GM12878 (cell line): ENCODE measurements around the gene GIPC3. TPM values are rescaled to one million over a fixed set of nuclear protein-coding genes. Genes with fewer than 3 reads are reported as not detected.
A peak's percentile ranks its signal among the peaks of the same experiment; 100 is the strongest.

ENCODE experiments used
- ATAC-seq: fragments of 200-7000 bp; cut with Tn5 transposase; 3 replicates; pipeline ENCODE4 v1.9.1; 2020; ENCODE audit warnings: mild to moderate bottlenecking, moderate library complexity
- BruUV-seq: library from RNA; stranded (reverse); fragments of 400-500 nt; replicated peaks from 2 replicates; lab custom pipeline; 2021; lab: Mats Ljungman, UMichigan
- CTCF ChIA-PET: fragments of 300-600 bp; sonication (Branson Sonifier 250); formaldehyde crosslinking; extraction: SDS; loops from one replicate; lab custom pipeline; 2021; ENCODE audit warnings: inconsistent platforms; lab: Yijun Ruan, JAX
- POLR2A ChIA-PET: fragments of 350-600 bp; formaldehyde crosslinking; extraction: SDS; loops from one replicate; lab custom pipeline; 2021; ENCODE audit warnings: inconsistent platforms; lab: Charles Lee
- RAD21 ChIA-PET: fragments of 300-600 bp; sonication (Branson Sonifier 250); formaldehyde crosslinking; loops from one replicate; lab custom pipeline; 2023; ENCODE audit warnings: antibody characterized with exemption; ENCODE audit not compliant: unreplicated experiment; lab: Charles Lee
- SMC1A ChIA-PET: fragments of 300-600 bp; sonication (Branson Sonifier 250); formaldehyde crosslinking; loops from one replicate; lab custom pipeline; 2023; ENCODE audit not compliant: unreplicated experiment, uncharacterized antibody; lab: Charles Lee
- DNase-seq: peaks from one replicate; pipeline ENCODE4 v3.0.0-alpha.2; 2011; ENCODE audit warnings: low read depth, low spot score
- FAIRE-seq: peaks from 3 replicates; lab custom pipeline; 2011; peaks lifted over from hg19 to GRCh38; lab: Jason Lieb, UNC
- H2AFZ ChIP-seq: 2 replicates; pipeline ENCODE4 v1.6.0; 2011; ENCODE audit warnings: low read depth, low read length, control low read depth; ENCODE audit not compliant: control insufficient read depth
- H3K27ac ChIP-seq: 2 replicates; pipeline ENCODE4 v1.5.1; 2011; ENCODE audit warnings: control low read depth; ENCODE audit not compliant: control insufficient read depth, insufficient read depth
- H3K27me3 ChIP-seq, 2 experiments: replicated peaks in 1 of 2; 2 replicates each; pipeline versions ENCODE4 v1.6.0 to v1.6.1; 2011; ENCODE audit warnings: low read length in 1 of 2; ENCODE audit not compliant: control insufficient read depth in 2 of 2, insufficient read depth in 2 of 2
- H3K36me3 ChIP-seq, 2 experiments: 2 replicates each; pipeline ENCODE4 v1.5.1; 2011; ENCODE audit warnings: low read length in 1 of 2; ENCODE audit not compliant: control insufficient read depth in 2 of 2, insufficient read depth in 2 of 2
- H3K4me1 ChIP-seq: 2 replicates; pipeline ENCODE4 v1.6.1; 2011; ENCODE audit warnings: mild to moderate bottlenecking, low read length, moderate library complexity, mixed read lengths; ENCODE audit not compliant: control insufficient read depth, insufficient read depth
- H3K4me2 ChIP-seq: 2 replicates; pipeline ENCODE4 v1.6.0; 2011; ENCODE audit warnings: control low read depth; ENCODE audit not compliant: control insufficient read depth, insufficient read depth
- H3K4me3 ChIP-seq: fragments of 200-600 bp; sonication (generic); 2 replicates; pipeline ENCODE4 v1.5.1; 2016
- H3K79me2 ChIP-seq: 2 replicates; pipeline ENCODE4 v1.6.0; 2011; ENCODE audit warnings: low read length; ENCODE audit not compliant: control insufficient read depth, insufficient read depth
- H3K9ac ChIP-seq: 2 replicates; pipeline ENCODE4 v1.8.0; 2011; ENCODE audit warnings: low read length, control low read depth, mixed read lengths; ENCODE audit not compliant: control insufficient read depth, insufficient read depth
- H3K9me3 ChIP-seq: replicated peaks from 3 replicates; pipeline ENCODE4 v1.5.1; 2011; ENCODE audit warnings: mild to moderate bottlenecking, low read length; ENCODE audit not compliant: control insufficient read depth, insufficient read depth
- H4K20me1 ChIP-seq: 2 replicates; pipeline ENCODE4 v1.6.0; 2011; ENCODE audit not compliant: control insufficient read depth, insufficient read depth
- ATF3 ChIP-seq: IDR thresholded peaks from 2 replicates; pipeline ENCODE4 v1.6.1; 2011; ENCODE audit warnings: low read depth, mild to moderate bottlenecking, low read length, moderate library complexity, borderline replicate concordance; ENCODE audit errors: extremely low read depth
- CBFB ChIP-seq: IDR thresholded peaks from 2 replicates; pipeline ENCODE4 v1.6.1; 2016; ENCODE audit warnings: antibody characterized with exemption, low read depth
- CTCF ChIP-seq, 3 experiments: IDR thresholded peaks in 2 of 3; conservative IDR thresholded peaks in 1 of 3; 2 replicates each; pipeline ENCODE4 v1.5.1; 2011; ENCODE audit warnings: low read depth in 3 of 3, low read length in 3 of 3, mild to moderate bottlenecking in 3 of 3, control low read depth in 2 of 3, moderate library complexity in 2 of 3, inconsistent platforms in 1 of 3, mixed read lengths in 1 of 3; ENCODE audit not compliant: control insufficient read depth in 2 of 3, insufficient read depth in 1 of 3; ENCODE audit errors: extremely low read depth in 1 of 3
- HDGF ChIP-seq: fragments of 450-650 bp; IDR thresholded peaks from 2 replicates; pipeline ENCODE4 v1.6.1; 2016; ENCODE audit warnings: antibody characterized with exemption
- MEF2B ChIP-seq: fragments of 450-650 bp; IDR thresholded peaks from 2 replicates; pipeline ENCODE4 v1.6.1; 2018; ENCODE audit warnings: mild to moderate bottlenecking, moderate library complexity; ENCODE audit not compliant: partially characterized antibody, poor library complexity, severe bottlenecking
- MTA2 ChIP-seq: fragments of 450-650 bp; IDR thresholded peaks from 2 replicates; pipeline ENCODE4 v1.6.1; 2016; ENCODE audit warnings: low read depth, mild to moderate bottlenecking, moderate library complexity
- PBX3 ChIP-seq: IDR thresholded peaks from 2 replicates; pipeline ENCODE4 v1.6.1; 2011; ENCODE audit warnings: mild to moderate bottlenecking, low read depth, low read length, moderate library complexity; ENCODE audit not compliant: insufficient replicate concordance
- RAD21 ChIP-seq: IDR thresholded peaks from 2 replicates; pipeline ENCODE4 v1.6.1; 2011; ENCODE audit warnings: mild to moderate bottlenecking, low read depth, low read length, moderate library complexity; ENCODE audit not compliant: insufficient read depth
- SREBF1 ChIP-seq: IDR thresholded peaks from 2 replicates; pipeline ENCODE4 v1.6.1; 2012; ENCODE audit warnings: mild to moderate bottlenecking, low read length
- SREBF2 ChIP-seq: IDR thresholded peaks from 2 replicates; pipeline ENCODE4 v1.6.1; 2012; ENCODE audit warnings: mild to moderate bottlenecking, low read length
- TARDBP ChIP-seq: IDR thresholded peaks from 2 replicates; pipeline ENCODE4 v1.6.1; 2016; ENCODE audit warnings: borderline replicate concordance
- TCF3 ChIP-seq: IDR thresholded peaks from 2 replicates; pipeline ENCODE4 v1.6.1; 2012; ENCODE audit warnings: low read depth, mild to moderate bottlenecking, low read length, borderline replicate concordance; ENCODE audit not compliant: insufficient read depth
- WRNIP1 ChIP-seq: IDR thresholded peaks from 2 replicates; pipeline ENCODE4 v1.6.1; 2011; ENCODE audit warnings: low read depth, low read length, improper control_type of control experiment, borderline replicate concordance
- WGBS: methylation state at CpG from one replicate; pipeline ENCODE4 v1.1.6; 2016; ENCODE audit warnings: low lambda C conversion rate; ENCODE audit not compliant: insufficient replicate concordance, insufficient coverage; ENCODE audit errors: missing lambda C conversion rate; 5-methylcytosine and 5-hydroxymethylcytosine counted together
- in situ Hi-C: fragments of 300-500 bp; cut with MboI; formaldehyde crosslinking; loops from 9 replicates; pipeline ENCODE4 v1.14.3; 2018; ENCODE audit warnings: mixed read lengths
- intact Hi-C: fragments of 100-400 bp; cut with micrococcal nuclease; formaldehyde crosslinking; loops from one replicate; pipeline ENCODE4 v1.14.2; 2022; ENCODE audit not compliant: unreplicated experiment
- polyA plus RNA-seq, 11 experiments: library from polyadenylated mRNA; depleted of rRNA in 4 of 11; unstranded in 6 of 11; stranded (reverse) in 5 of 11; fragments of >200 nt; fragmentation: Nextera tagmentation in 4 of 11; fragmentation: Illumina TruSeq in 1 of 11; extraction: Ambion mirVana in 4 of 11; extraction: Trizol in 1 of 11; gene quantifications; 1 replicate in 1 of 11; 2 replicates in 10 of 11; pipeline versions ENCODE4 v1.2.1 to v1.2.3, GENCODE V29; 2011 to 2016; ENCODE audit warnings: inconsistent platforms in 2 of 11, missing spikeins in 2 of 11, low read depth in 1 of 11
- total RNA-seq, 4 experiments: library from RNA; depleted of rRNA in 3 of 4; stranded (reverse); fragments of >200 nt in 3 of 4; fragmentation: Illumina TruSeq in 1 of 4; extraction: Trizol in 1 of 4; gene quantifications; 2 replicates each; pipeline versions ENCODE4 v1.2.1 to v1.2.3, GENCODE V29; 2013 to 2021
- TF ChIP-seq, protein P1 (sequence below): fragments of 450-650 bp; IDR thresholded peaks from 2 replicates; pipeline ENCODE4 v1.6.1; 2018; ENCODE audit warnings: mild to moderate bottlenecking, low read depth, moderate library complexity; ENCODE audit not compliant: partially characterized antibody
- TF ChIP-seq, protein P2 (sequence below): fragments of 450-650 bp; IDR thresholded peaks from 2 replicates; pipeline ENCODE4 v1.6.1; 2017; ENCODE audit warnings: antibody characterized with exemption, mild to moderate bottlenecking, moderate library complexity

The GIPC3 gene
- total and polyA plus RNA-seq, 10 of the 15 experiments (the other 5 are each of a cell fraction or from before 2014, with no cell fraction given), result not detected

GRCh38 chr19:3586127-3586626 is 899 bp downstream of the GIPC3 start:
- RAD21 ChIA-PET, result no interaction called here
- Histone ChIP-seq H3K4me3 (no peak overlapping the region), H4K20me1 (no peaks in the 10 kb centered on the region), H3K36me3 (no peaks in the 10 kb centered on the region), H3K79me2 (no peaks in the 10 kb centered on the region), H3K9ac (no peak overlapping the region), H3K9me3 (peaks cover under 1% of the 10 kb centered on the region; the same call in 1 of the 3 replicates), H3K4me2 (no peak overlapping the region), H3K27ac (no peak overlapping the region), H2AFZ (no peak overlapping the region), H3K4me1 (no peaks in the 10 kb centered on the region), H3K27me3 (peaks cover 0 to 2% of the 10 kb centered on the region in 2 experiments; a peak in 1 of 4 replicates)
- no TSS peak for BruUV-seq
- CTCF ChIA-PET, result interaction anchor here (0.6 to 1.9 kb wide), 3 partner anchors 19 to 35 kb away, joined by 3 to 4 read pairs (median 4); no protein-coding TSS in a partner anchor
- no peak for FAIRE-seq
- in situ Hi-C loops, result no loop called here
- 26% methylated on average over 16 of the region's 16 CpGs for WGBS
- POLR2A ChIA-PET, result no interaction called here
- ATAC-seq, result no peak
- DNase-seq, result no peak
- intact Hi-C loops, result no loop called here
- SMC1A ChIA-PET, result no interaction called here
- no peak for TF ChIP-seq MTA2
- TF ChIP-seq SREBF1, result no peak
- TF ChIP-seq TCF3, result no peak
- no peak for TF ChIP-seq WRNIP1
- no peak for TF ChIP-seq PBX3
- no peak for TF ChIP-seq ATF3
- TF ChIP-seq CTCF (IDR thresholded peaks at IDR 0.05 in 2 of 3, conservative IDR thresholded peaks at IDR 0.05 in 1 of 3; ENCODE audit: control insufficient read depth in 2 of 3, extremely low read depth in 1 of 3, insufficient read depth in 1 of 3, low read depth in 3 of 3, low read length in 3 of 3), result peak; percentile 40 to 52 (median 47)
- TF ChIP-seq, protein P1, sequence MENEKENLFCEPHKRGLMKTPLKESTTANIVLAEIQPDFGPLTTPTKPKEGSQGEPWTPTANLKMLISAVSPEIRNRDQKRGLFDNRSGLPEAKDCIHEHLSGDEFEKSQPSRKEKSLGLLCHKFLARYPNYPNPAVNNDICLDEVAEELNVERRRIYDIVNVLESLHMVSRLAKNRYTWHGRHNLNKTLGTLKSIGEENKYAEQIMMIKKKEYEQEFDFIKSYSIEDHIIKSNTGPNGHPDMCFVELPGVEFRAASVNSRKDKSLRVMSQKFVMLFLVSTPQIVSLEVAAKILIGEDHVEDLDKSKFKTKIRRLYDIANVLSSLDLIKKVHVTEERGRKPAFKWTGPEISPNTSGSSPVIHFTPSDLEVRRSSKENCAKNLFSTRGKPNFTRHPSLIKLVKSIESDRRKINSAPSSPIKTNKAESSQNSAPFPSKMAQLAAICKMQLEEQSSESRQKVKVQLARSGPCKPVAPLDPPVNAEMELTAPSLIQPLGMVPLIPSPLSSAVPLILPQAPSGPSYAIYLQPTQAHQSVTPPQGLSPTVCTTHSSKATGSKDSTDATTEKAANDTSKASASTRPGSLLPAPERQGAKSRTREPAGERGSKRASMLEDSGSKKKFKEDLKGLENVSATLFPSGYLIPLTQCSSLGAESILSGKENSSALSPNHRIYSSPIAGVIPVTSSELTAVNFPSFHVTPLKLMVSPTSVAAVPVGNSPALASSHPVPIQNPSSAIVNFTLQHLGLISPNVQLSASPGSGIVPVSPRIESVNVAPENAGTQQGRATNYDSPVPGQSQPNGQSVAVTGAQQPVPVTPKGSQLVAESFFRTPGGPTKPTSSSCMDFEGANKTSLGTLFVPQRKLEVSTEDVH, result no peak
- TF ChIP-seq RAD21, result peak; percentile 60
- no peak for TF ChIP-seq SREBF2
- TF ChIP-seq, protein P2, sequence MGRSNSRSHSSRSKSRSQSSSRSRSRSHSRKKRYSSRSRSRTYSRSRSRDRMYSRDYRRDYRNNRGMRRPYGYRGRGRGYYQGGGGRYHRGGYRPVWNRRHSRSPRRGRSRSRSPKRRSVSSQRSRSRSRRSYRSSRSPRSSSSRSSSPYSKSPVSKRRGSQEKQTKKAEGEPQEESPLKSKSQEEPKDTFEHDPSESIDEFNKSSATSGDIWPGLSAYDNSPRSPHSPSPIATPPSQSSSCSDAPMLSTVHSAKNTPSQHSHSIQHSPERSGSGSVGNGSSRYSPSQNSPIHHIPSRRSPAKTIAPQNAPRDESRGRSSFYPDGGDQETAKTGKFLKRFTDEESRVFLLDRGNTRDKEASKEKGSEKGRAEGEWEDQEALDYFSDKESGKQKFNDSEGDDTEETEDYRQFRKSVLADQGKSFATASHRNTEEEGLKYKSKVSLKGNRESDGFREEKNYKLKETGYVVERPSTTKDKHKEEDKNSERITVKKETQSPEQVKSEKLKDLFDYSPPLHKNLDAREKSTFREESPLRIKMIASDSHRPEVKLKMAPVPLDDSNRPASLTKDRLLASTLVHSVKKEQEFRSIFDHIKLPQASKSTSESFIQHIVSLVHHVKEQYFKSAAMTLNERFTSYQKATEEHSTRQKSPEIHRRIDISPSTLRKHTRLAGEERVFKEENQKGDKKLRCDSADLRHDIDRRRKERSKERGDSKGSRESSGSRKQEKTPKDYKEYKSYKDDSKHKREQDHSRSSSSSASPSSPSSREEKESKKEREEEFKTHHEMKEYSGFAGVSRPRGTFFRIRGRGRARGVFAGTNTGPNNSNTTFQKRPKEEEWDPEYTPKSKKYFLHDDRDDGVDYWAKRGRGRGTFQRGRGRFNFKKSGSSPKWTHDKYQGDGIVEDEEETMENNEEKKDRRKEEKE, result no peak
- no peak for TF ChIP-seq TARDBP
- no peak for TF ChIP-seq MEF2B
- no peak for TF ChIP-seq HDGF
- no peak for TF ChIP-seq CBFB
